GM12801 (cell line): ENCODE results near the gene CREM.

Experiments used
- CTCF ChIP-seq: IDR thresholded peaks from one replicate; pipeline ENCODE4 v1.5.1; 2011; ENCODE audit warnings: control low read depth; ENCODE audit not compliant: insufficient read length; ENCODE audit errors: extremely low read depth

The CREM gene

GRCh38 chr10:35194471-35194870 lies 67.8 kb downstream of the CREM start:
- no peak for TF ChIP-seq CTCF

GRCh38 chr10:35194906-35195305 lies 68.3 kb downstream of the CREM start:
- no peak for TF ChIP-seq CTCF

- TF ChIP-seq CTCF = peak; percentile 61
These were observed 69.0 kb downstream of the CREM start for GRCh38 chr10:35195361-35196306.

GRCh38 chr10:35200487-35200886 lies 73.8 kb downstream of the CREM start:
- TF ChIP-seq CTCF = no peak

- no peak for TF ChIP-seq CTCF
These were observed 74.6 kb downstream of the CREM start for GRCh38 chr10:35201234-35201633.

- no peak for TF ChIP-seq CTCF
These were observed 75.4 kb downstream of the CREM start for GRCh38 chr10:35202050-35202449.

- no peak for TF ChIP-seq CTCF
These were observed 77.1 kb downstream of the CREM start for GRCh38 chr10:35203745-35204144.
